Lower lobe of right lung (tissue), 2 donors: ENCODE results near the gene HRCT1. TPM values are rescaled to one million over a fixed set of nuclear protein-coding genes. Genes with fewer than 3 reads are reported as not detected.
"Not testable (repeated sequence)": the region's sequence is repeated elsewhere in the genome, so short reads cannot be mapped to it uniquely, and the experiment has no call there.

Experiments used
- ATAC-seq, 2 donors: fragments of 200-7000 bp; cut with Tn5 transposase; one replicate each; pipeline ENCODE4 v1.9.1; 2020 to 2022; ENCODE audit warnings: mild to moderate bottlenecking in 2 of 2, moderate library complexity in 2 of 2
- DNase-seq: peaks from one replicate; pipeline ENCODE4 v3.0.0-alpha.2; 2020
- H3K27ac ChIP-seq: fragments of 200-600 bp; one replicate; pipeline ENCODE4 v1.8.0; 2022
- H3K27me3 ChIP-seq: fragments of 200-600 bp; one replicate; pipeline ENCODE4 v1.8.0; 2022; ENCODE audit warnings: low read depth
- H3K36me3 ChIP-seq: fragments of 200-600 bp; one replicate; pipeline ENCODE4 v1.8.0; 2022; ENCODE audit warnings: mild to moderate bottlenecking
- H3K4me1 ChIP-seq: fragments of 200-600 bp; one replicate; pipeline ENCODE4 v1.8.0; 2022
- H3K4me3 ChIP-seq: fragments of 200-600 bp; one replicate; pipeline ENCODE4 v1.8.0; 2022; ENCODE audit warnings: mild to moderate bottlenecking
- H3K9me3 ChIP-seq: fragments of 200-600 bp; one replicate; pipeline ENCODE4 v1.8.0; 2022
- intact Hi-C: fragments of 100-400 bp; cut with DNase I; formaldehyde crosslinking; loops from one replicate; pipeline ENCODE4 v1.11.0; 2022
- total RNA-seq: library from RNA; stranded (reverse); fragmentation: NEBNext Ultra II Directional; extraction: Animal tissue kit (Norgen Biotek cat#: 25700); gene quantifications from one replicate; pipeline ENCODE4 v1.2.1, GENCODE V29; 2021
- TF ChIP-seq, protein P1 (sequence below): fragments of 200-600 bp; IDR thresholded peaks from one replicate; pipeline ENCODE4 v1.8.0; 2022; ENCODE audit warnings: antibody characterized with exemption, mild to moderate bottlenecking
- donor health status: DM: no; HTN: yes; CAD: no; lungs with severe emphysema.

HRCT1 gene
- total RNA-seq, 1 donor from 2014 or later, result 8.7 TPM

DNA sequence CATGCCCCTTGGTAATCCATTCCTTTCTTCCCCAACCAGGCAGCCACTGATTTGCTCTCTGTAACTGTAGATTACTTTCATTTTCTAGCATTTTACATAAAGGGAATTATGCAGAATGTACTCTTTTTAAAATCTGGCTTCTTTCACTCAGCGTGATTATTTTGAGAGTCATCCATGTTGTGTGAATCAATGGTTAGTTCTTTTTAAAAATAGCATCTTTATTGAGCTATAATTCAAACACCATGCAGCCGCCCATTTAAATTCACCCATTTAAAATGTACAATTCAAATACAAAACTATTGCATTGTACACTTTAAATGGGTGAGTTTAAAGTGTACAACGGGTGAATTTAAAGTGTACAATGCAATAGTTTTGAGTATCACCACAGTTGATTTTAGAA is 33.5 kb upstream of the HRCT1 start:
- intact Hi-C loops, result no loop called here
- no peaks in the 10 kb centered on the region for H3K4me1 ChIP-seq
- no peaks in the 10 kb centered on the region for H3K36me3 ChIP-seq
- no peak for ATAC-seq
- DNase-seq, result no peak
- H3K9me3 ChIP-seq, result peaks cover 5% of the 10 kb centered on the region
- peaks cover 2% of the 10 kb centered on the region for H3K27me3 ChIP-seq
- no peak overlapping the region for H3K27ac ChIP-seq
- TF ChIP-seq, protein P1, sequence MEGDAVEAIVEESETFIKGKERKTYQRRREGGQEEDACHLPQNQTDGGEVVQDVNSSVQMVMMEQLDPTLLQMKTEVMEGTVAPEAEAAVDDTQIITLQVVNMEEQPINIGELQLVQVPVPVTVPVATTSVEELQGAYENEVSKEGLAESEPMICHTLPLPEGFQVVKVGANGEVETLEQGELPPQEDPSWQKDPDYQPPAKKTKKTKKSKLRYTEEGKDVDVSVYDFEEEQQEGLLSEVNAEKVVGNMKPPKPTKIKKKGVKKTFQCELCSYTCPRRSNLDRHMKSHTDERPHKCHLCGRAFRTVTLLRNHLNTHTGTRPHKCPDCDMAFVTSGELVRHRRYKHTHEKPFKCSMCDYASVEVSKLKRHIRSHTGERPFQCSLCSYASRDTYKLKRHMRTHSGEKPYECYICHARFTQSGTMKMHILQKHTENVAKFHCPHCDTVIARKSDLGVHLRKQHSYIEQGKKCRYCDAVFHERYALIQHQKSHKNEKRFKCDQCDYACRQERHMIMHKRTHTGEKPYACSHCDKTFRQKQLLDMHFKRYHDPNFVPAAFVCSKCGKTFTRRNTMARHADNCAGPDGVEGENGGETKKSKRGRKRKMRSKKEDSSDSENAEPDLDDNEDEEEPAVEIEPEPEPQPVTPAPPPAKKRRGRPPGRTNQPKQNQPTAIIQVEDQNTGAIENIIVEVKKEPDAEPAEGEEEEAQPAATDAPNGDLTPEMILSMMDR, result no peak
- no peak overlapping the region for H3K4me3 ChIP-seq

DNA sequence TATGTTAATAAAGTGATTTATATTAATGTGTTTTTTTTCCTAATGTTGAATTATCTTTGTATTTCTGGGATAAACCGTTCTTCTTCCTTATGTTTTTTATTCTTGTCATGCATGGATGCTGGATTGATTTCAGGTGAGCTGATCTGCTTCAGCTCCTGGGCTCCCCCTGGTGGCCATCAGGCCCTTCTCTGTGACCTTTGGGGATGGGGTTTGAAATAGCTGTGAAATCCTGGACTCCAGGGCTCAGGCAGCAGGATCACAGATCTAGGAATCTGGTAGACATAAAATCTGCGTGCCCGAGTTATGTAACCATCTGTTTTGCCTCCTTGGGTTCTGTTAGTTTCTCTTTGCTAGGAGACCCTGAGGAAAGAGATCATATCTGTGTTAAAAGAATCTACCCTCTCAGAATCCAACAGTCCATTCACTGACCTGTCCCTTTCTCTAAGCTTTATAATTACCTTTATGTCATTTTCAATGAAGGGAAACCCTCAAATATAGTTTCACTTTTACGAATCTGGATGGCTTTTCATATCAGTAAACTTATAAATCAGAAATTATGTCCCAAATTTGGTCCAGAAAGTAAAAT is 23.6 kb upstream of the HRCT1 start:
- Histone ChIP-seq H3K4me1 (no peaks in the 10 kb centered on the region), H3K27ac (no peak overlapping the region), H3K27me3 (no peaks in the 10 kb centered on the region), H3K36me3 (no peaks in the 10 kb centered on the region), H3K9me3 (peaks cover 4% of the 10 kb centered on the region), H3K4me3 (no peak overlapping the region)
- ATAC-seq (peak; percentile 86 to 88), DNase-seq (peak; percentile 88)
- TF ChIP-seq, protein P1, result peak; percentile 98
- intact Hi-C loops, result no loop called here

DNA sequence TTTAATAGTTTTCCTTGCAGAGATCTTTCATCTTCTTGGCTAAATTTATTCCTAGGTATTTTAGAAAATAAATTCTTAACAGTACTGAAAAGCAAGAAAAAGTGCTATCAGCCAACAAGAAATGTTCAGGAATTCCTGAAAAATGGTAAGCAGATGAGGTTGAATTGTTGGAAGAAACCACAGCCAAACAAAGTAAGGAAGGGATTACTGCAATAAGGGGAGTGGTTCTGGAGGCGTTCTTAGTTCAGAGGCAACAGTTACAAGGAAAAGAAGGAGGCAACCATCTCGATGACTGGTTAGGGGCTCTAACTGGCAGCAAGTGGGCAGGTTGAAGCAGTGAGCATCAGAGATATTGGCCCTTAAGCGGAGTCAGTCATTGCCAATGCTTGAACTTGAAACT is 23.0 kb upstream of the HRCT1 start:
- intact Hi-C loops, result no loop called here
- ATAC-seq (no peak), DNase-seq (no peak)
- no peak overlapping the region for H3K27ac ChIP-seq
- H3K36me3 ChIP-seq, result no peaks in the 10 kb centered on the region
- H3K27me3 ChIP-seq, result no peaks in the 10 kb centered on the region
- H3K4me1 ChIP-seq, result no peaks in the 10 kb centered on the region
- no peak overlapping the region for H3K4me3 ChIP-seq
- no peaks in the 10 kb centered on the region for H3K9me3 ChIP-seq
- TF ChIP-seq, protein P1, result no peak

DNA sequence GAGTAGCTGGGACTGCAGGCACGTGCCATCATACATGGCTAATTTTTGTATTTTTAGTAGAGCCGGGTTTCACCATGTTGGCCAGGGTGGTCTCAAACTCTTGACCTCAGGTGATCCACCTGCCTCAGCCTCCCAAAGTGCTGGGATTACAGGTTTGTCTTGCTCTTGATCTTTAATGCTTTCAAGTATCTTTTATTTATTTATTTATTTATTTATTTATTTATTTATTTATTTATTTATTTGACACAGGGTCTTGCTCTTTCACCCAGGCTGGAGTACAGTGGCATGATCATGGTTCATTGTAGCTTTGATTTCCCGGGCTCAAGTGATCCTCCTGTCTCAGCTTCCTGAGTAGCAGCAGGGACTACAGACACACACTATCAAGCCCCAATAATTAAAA is 21.1 kb upstream of the HRCT1 start:
- intact Hi-C loops, H3K27ac ChIP-seq, H3K36me3 ChIP-seq, H3K4me3 ChIP-seq, H3K9me3 ChIP-seq, H3K4me1 ChIP-seq, DNase-seq, H3K27me3 ChIP-seq, ATAC-seq: not testable (repeated sequence)

DNA sequence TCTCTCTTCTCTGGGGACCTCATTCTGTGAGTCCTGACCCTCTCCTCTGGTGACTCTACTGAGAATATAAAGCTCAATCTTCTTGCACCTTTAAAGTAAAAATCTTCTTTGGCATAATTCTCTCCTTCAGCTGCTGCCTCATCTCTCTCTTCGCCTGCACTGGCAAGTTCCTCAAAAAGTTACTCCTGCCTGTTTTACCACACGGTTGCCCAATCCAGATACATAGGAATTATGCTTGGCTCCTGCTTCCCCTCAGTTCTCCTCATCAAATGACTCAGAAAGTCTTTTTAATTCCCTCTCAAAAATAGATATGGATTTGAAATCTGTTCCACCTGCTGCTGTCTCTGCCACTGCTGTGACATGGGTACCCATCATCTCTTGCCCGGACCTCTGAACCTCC is 14.4 kb upstream of the HRCT1 start:
- no peaks in the 10 kb centered on the region for H3K4me1 ChIP-seq
- no peaks in the 10 kb centered on the region for H3K27me3 ChIP-seq
- TF ChIP-seq, protein P1, result no peak
- ATAC-seq (no peak), DNase-seq (no peak)
- H3K27ac ChIP-seq, result no peak overlapping the region
- intact Hi-C loops, result no loop called here
- H3K4me3 ChIP-seq, result no peak overlapping the region
- no peaks in the 10 kb centered on the region for H3K9me3 ChIP-seq
- H3K36me3 ChIP-seq, result no peaks in the 10 kb centered on the region

DNA sequence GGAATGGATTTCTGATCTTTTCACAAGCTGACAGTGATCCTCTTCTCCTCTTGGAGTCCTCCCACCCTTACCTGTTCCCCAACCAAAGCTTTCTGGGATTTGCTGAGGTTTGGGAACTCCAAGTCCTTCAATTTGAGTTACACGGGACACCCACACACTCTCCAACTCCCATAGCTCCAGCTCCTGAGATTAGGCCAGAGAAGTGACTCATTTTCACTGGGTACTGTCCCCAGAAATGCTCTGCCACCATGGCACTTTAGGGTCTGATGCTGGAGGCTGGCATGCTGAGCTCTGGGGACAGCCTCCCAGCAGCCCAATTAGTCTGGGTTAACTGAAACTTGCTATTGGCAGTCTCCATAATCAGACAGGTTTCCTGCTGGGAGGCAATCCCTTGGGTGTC is 14.0 kb upstream of the HRCT1 start:
- TF ChIP-seq, protein P1, result no peak
- Histone ChIP-seq H3K27me3 (no peaks in the 10 kb centered on the region), H3K9me3 (no peaks in the 10 kb centered on the region), H3K4me1 (no peaks in the 10 kb centered on the region), H3K4me3 (no peak overlapping the region), H3K36me3 (no peaks in the 10 kb centered on the region), H3K27ac (no peak overlapping the region)
- intact Hi-C loops, result no loop called here
- DNase-seq (no peak), ATAC-seq (no peak)
